ENCODE measurements around the gene CCDC88C. TPM values are rescaled to one million over a fixed set of nuclear protein-coding genes. Genes with fewer than 3 reads are reported as not detected.

Gene CCDC88C
- total RNA-seq, 1 donor: 0.36 TPM

GRCh38 chr14:91318911-91319310 lies 98.7 kb downstream of the CCDC88C start:
- TF ChIP-seq CTCF (IDR thresholded peaks at IDR 0.05; ENCODE audit: extremely low read depth, low read depth, low read length): no peak
- no peaks in the 10 kb centered on the region for H3K79me2 ChIP-seq (ENCODE audit: insufficient read depth, low read length)
- H3K4me2 ChIP-seq (ENCODE audit: insufficient read depth, low read length): no peak overlapping the region
- H3K27me3 ChIP-seq (ENCODE audit: insufficient read depth, low read length): no peaks in the 10 kb centered on the region
- no peak for DNase-seq (ENCODE audit: insufficient read length, low spot score, missing footprints)
- H3K9me3 ChIP-seq (ENCODE audit: low read depth, low read length): no peaks in the 10 kb centered on the region
- no peak overlapping the region for H3K27ac ChIP-seq (ENCODE audit: low read depth, low read length)
- H4K20me1 ChIP-seq (ENCODE audit: insufficient read depth, low read length): no peaks in the 10 kb centered on the region
- H3K36me3 ChIP-seq (ENCODE audit: insufficient read depth, low read length): no peaks in the 10 kb centered on the region
- H3K4me1 ChIP-seq (ENCODE audit: insufficient read depth, low read length): peaks cover 4% of the 10 kb centered on the region
- H2AFZ ChIP-seq (ENCODE audit: low read length): no peak overlapping the region
- no peak overlapping the region for H3K4me3 ChIP-seq (ENCODE audit: insufficient read depth, low read length)

- no peak for TF ChIP-seq CTCF (IDR thresholded peaks at IDR 0.05; ENCODE audit: extremely low read depth, low read depth, low read length)
- no peak overlapping the region for H2AFZ ChIP-seq (ENCODE audit: low read length)
- no peaks in the 10 kb centered on the region for H3K36me3 ChIP-seq (ENCODE audit: insufficient read depth, low read length)
- no peaks in the 10 kb centered on the region for H4K20me1 ChIP-seq (ENCODE audit: insufficient read depth, low read length)
- H3K9me3 ChIP-seq (ENCODE audit: low read depth, low read length): no peaks in the 10 kb centered on the region
- no peak overlapping the region for H3K4me2 ChIP-seq (ENCODE audit: insufficient read depth, low read length)
- H3K4me1 ChIP-seq (ENCODE audit: insufficient read depth, low read length): no peaks in the 10 kb centered on the region
- DNase-seq (ENCODE audit: insufficient read length, low spot score, missing footprints): no peak
- H3K4me3 ChIP-seq (ENCODE audit: insufficient read depth, low read length): no peak overlapping the region
- no peaks in the 10 kb centered on the region for H3K27me3 ChIP-seq (ENCODE audit: insufficient read depth, low read length)
- no peak overlapping the region for H3K27ac ChIP-seq (ENCODE audit: low read depth, low read length)
- H3K79me2 ChIP-seq (ENCODE audit: insufficient read depth, low read length): no peaks in the 10 kb centered on the region
Measured at GRCh38 chr14:91317381-91318308, 100.0 kb downstream of the CCDC88C start.

GRCh38 chr14:91316761-91317160 lies 100.9 kb downstream of the CCDC88C start:
- no peak for TF ChIP-seq CTCF (IDR thresholded peaks at IDR 0.05; ENCODE audit: extremely low read depth, low read depth, low read length)
- H3K27me3 ChIP-seq (ENCODE audit: insufficient read depth, low read length): no peaks in the 10 kb centered on the region
- H3K4me1 ChIP-seq (ENCODE audit: insufficient read depth, low read length): no peaks in the 10 kb centered on the region
- no peak for DNase-seq (ENCODE audit: insufficient read length, low spot score, missing footprints)
- no peak overlapping the region for H2AFZ ChIP-seq (ENCODE audit: low read length)
- no peak overlapping the region for H3K4me2 ChIP-seq (ENCODE audit: insufficient read depth, low read length)
- no peaks in the 10 kb centered on the region for H3K79me2 ChIP-seq (ENCODE audit: insufficient read depth, low read length)
- H4K20me1 ChIP-seq (ENCODE audit: insufficient read depth, low read length): no peaks in the 10 kb centered on the region
- H3K4me3 ChIP-seq (ENCODE audit: insufficient read depth, low read length): no peak overlapping the region
- H3K36me3 ChIP-seq (ENCODE audit: insufficient read depth, low read length): no peaks in the 10 kb centered on the region
- no peaks in the 10 kb centered on the region for H3K9me3 ChIP-seq (ENCODE audit: low read depth, low read length)
- no peak overlapping the region for H3K27ac ChIP-seq (ENCODE audit: low read depth, low read length)

- Histone ChIP-seq H4K20me1 (ENCODE audit: insufficient read depth, low read length) (no peaks in the 10 kb centered on the region), H3K4me1 (ENCODE audit: insufficient read depth, low read length) (no peaks in the 10 kb centered on the region), H3K9me3 (ENCODE audit: low read depth, low read length) (no peaks in the 10 kb centered on the region), H3K4me2 (ENCODE audit: insufficient read depth, low read length) (no peak overlapping the region), H3K27ac (ENCODE audit: low read depth, low read length) (no peak overlapping the region), H3K27me3 (ENCODE audit: insufficient read depth, low read length) (no peaks in the 10 kb centered on the region), H3K79me2 (ENCODE audit: insufficient read depth, low read length) (no peaks in the 10 kb centered on the region), H3K36me3 (ENCODE audit: insufficient read depth, low read length) (no peaks in the 10 kb centered on the region), H3K4me3 (ENCODE audit: insufficient read depth, low read length) (no peak overlapping the region), H2AFZ (ENCODE audit: low read length) (no peak overlapping the region)
- no peak for DNase-seq (ENCODE audit: insufficient read length, low spot score, missing footprints)
- no peak for TF ChIP-seq CTCF (IDR thresholded peaks at IDR 0.05; ENCODE audit: extremely low read depth, low read depth, low read length)
Measured at GRCh38 chr14:91315844-91316267, 101.8 kb downstream of the CCDC88C start.

Data from osteoblast (primary cell).